Measurements from ENCODE around the gene ZG16B.
A peak's percentile ranks its signal among the peaks of the same experiment; 100 is the strongest.

Gene ZG16B

GRCh38 chr16:2867987-2868789, 38.1 kb downstream of the ZG16B start:
- peak; percentile 93 for DNase-seq (ENCODE audit: low spot score)

GRCh38 chr16:2871926-2872325, 41.8 kb downstream of the ZG16B start:
- no peak for DNase-seq (ENCODE audit: low spot score)

GRCh38 chr16:2874032-2874911, 44.2 kb downstream of the ZG16B start:
- no peak for DNase-seq (ENCODE audit: low spot score)

- DNase-seq (ENCODE audit: low spot score), result peak; percentile 58
These were observed 44.8 kb downstream of the ZG16B start for GRCh38 chr16:2874912-2875362.

- no peak for DNase-seq (ENCODE audit: low spot score)
These were observed 49.9 kb downstream of the ZG16B start for GRCh38 chr16:2879854-2880508.

Measured in COLO829 (cell line).